ENCODE measurements around the gene PCDH19.
"Not testable (repeated sequence)": the region's sequence is repeated elsewhere in the genome, so short reads cannot be mapped to it uniquely, and the experiment has no call there.

PCDH19 gene, protein sequence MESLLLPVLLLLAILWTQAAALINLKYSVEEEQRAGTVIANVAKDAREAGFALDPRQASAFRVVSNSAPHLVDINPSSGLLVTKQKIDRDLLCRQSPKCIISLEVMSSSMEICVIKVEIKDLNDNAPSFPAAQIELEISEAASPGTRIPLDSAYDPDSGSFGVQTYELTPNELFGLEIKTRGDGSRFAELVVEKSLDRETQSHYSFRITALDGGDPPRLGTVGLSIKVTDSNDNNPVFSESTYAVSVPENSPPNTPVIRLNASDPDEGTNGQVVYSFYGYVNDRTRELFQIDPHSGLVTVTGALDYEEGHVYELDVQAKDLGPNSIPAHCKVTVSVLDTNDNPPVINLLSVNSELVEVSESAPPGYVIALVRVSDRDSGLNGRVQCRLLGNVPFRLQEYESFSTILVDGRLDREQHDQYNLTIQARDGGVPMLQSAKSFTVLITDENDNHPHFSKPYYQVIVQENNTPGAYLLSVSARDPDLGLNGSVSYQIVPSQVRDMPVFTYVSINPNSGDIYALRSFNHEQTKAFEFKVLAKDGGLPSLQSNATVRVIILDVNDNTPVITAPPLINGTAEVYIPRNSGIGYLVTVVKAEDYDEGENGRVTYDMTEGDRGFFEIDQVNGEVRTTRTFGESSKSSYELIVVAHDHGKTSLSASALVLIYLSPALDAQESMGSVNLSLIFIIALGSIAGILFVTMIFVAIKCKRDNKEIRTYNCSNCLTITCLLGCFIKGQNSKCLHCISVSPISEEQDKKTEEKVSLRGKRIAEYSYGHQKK (N-terminal part only)

DNA sequence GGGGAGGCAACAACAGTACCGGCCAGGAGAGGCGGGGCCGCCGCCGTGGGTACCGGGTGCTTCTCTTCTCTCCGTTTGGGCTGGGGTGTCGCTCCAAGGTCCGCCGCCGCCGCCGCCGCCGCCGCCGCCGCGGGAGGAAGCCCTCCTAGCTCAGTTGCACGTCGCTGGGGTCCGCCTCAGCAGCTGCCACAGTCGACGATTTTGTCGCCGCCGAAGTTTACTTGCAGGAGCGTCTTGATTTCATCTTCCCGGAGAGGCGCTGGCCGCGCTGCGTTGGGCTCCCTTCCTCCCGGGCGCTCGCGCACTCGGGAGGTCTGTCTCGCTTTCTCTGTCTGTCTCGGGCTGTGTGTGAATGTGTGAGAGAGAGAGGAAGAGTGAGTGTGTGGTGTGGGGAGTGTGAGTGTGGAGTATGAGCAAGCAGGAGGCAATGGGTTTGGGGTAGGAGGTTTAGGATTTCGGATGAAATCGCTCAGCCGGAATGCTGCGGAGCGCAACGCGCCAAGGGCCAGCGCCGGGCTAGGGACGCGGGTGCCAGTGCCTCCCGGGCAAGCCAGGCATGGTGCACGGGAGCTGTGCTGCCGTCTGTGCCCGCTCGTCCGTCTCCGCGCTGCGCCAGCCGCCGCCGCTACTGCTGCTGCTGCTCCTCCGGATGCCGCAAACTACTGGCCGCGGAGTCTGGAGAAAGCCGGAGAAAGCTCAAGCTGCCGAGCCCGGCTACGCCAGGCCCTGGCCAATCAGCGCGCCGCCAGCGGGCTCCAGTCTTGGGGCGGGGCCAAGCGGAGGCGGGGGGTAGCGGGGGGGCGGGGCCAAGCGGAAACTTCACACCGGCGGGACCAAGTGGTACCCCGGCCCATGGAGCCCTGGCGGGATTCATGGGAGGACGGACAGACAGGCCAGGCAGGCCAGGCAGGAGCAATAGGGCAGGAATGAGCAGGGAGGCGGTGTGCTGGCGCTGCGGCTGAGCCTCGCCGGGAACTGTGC is at the start of gene PCDH19:
Gene PCDH19 (minus strand): TSS at position 664 of the 981 bp plus-strand sequence. CDS start 1,676 bp downstream, outside the sequence.
- peak; percentile 13 for DNase-seq

- no peak for DNase-seq
Observed at GRCh38 chrX:100449696-100450608, 39.9 kb upstream of the PCDH19 start.

DNA sequence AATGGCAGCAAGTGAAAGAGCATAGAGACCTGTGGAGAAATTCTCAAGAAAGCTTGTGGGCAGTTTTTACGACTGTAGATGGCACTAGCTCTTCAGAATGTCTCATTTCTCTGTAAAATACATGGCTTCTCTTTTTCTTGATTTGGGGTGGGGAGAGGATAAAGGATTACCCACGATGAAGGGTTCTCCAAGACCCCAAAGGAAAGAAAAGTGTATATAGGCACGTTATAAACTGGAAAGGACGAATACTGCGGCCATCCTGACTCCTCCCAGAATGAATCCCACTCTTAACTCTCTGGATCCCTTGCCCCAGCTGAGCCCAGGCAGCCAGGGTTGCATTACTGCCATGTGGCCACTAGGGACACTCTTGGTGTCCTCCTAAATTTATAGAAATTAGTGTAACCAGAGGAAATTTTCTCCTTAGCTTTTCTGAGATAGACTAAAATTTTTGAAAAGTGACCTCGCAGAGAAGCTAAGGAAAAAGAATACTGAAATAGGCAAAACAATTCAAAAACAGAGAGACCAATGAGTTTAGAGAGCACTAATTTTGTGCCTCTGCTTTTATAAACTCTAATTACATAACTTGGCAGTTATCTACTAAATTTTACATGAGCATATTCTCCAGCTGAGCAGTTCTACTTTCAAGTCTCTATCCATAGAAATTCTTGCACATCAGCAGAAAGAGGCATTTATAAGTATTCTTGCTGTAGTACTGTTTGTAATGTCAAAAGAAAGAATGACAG is 37.8 kb upstream of the PCDH19 start:
- peak; percentile 17 for DNase-seq

DNA sequence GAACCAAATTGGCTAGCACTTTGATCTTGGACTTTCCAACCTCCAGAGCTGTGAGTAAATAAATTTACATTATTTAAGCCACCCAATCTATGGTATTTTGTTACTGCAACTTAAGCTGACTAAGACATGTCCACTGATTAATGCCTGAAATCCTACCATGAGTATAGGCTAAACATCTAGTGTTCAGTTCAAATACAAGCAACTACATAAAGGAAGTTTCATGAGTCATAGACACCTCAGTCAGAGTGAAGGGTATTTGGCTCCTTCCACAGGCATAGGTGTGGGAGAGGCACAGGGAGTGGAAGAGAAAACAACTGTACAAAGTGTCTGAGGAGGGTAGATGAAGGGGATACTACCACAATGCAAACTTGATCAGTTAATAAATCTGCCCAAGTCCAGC is 35.5 kb upstream of the PCDH19 start:
- DNase-seq: no peak

DNA sequence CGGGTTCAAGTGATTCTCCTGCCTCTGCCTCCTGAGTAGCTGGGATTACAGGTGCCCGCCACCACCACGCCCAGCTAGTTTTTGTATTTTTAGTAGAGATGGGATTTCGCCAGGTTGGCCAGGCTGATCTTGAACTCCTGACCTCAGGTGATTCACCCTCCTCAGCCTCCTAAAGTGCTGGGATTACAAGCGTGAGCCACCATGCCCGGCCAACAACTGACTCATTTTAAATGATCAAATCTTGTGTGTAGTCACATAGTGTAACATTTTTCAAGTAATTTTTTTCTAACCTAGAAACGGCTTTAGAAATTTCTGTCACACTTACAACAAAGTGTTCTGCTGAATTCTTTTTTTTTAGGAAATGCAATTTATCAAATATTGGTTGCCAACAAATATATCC is 31.2 kb upstream of the PCDH19 start:
- not testable (repeated sequence) for DNase-seq

DNA sequence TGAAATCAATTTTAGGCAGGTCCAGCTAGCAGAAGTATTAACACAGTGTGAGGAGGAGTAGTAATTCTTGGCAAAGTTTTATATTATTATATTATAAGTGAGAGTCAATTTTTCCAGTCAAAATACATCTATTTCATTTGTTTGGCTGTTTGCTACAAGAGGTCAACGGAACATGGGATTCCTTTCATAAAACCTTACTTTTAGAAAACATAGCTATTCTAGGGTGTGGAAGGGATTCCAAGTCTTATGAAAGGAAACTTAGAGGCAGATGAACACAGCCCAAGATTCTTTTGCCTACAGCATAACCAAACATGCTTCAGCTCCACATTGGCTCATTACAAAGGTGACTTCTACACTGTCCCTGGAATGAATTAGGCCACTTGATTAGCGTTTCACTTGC is 29.9 kb upstream of the PCDH19 start:
- no peak for DNase-seq

DNA sequence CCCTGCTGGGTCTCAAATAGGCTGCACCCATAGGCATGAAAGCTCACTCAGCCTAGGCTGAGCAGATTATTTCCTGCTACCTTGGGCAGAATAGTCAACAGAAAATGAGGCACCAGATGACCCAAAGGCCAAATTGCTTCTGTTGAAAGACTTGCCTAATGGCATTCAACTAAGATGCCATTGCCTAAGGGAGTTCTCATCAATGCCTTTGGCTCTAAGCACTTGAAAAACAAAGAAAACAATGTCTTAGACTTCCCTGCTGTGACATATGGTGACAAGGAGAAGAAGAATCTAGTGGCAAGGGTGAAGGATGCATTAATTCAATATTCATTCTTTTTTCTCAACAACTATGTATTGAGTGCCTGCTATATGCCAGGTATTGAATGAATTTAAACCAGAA is 25.7 kb upstream of the PCDH19 start:
- no peak for DNase-seq

GRCh38 chrX:100424012-100424411 is 13.9 kb upstream of the PCDH19 start:
- no peak for DNase-seq

DNA sequence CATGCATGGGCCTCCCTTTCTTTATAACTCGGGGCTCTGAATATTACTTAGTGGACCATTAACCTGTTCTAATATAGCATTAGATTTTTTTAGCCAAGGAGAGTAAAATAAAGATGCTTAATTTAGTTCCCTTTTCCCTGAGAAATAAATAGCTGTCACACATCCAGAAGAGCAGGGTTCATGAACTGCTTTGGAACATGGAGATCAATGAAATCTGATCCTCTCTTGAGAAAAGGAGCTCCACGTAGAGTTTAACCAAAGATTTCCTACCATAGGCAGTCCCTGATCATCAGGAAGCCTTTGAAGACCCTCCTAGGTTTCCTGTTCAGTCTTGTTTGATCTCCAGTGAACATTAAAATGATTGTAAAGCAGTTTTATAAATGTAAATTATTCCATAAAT is 8.5 kb upstream of the PCDH19 start:
- DNase-seq: no peak

DNA sequence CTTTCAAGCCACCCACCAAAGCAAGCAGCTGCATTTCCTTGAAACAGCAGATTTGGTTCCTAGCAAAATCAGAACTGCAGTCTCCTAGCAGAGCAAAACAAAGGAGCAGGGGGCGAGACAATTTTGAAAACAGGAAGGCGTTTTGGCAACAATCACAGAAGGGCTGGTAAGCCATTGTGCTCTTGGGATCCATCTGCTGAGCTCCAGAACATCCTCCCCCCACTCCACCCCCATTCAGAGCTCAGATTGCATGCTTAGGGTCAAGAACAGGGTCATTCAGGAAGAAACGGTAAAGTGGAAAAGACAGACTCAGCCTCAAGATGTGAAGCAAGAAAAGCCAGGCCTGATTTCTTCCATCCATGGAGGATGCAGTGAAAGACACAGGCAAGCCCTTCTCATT is 7.6 kb upstream of the PCDH19 start:
- no peak for DNase-seq

- DNase-seq: peak; percentile 72
Observed at GRCh38 chrX:100413229-100413628, 3.2 kb upstream of the PCDH19 start.

GRCh38 chrX:100411802-100412715 is 2.0 kb upstream of the PCDH19 start:
- DNase-seq: no peak

- no peak for DNase-seq
Observed at GRCh38 chrX:100410901-100411801, 1.1 kb upstream of the PCDH19 start.

DNA sequence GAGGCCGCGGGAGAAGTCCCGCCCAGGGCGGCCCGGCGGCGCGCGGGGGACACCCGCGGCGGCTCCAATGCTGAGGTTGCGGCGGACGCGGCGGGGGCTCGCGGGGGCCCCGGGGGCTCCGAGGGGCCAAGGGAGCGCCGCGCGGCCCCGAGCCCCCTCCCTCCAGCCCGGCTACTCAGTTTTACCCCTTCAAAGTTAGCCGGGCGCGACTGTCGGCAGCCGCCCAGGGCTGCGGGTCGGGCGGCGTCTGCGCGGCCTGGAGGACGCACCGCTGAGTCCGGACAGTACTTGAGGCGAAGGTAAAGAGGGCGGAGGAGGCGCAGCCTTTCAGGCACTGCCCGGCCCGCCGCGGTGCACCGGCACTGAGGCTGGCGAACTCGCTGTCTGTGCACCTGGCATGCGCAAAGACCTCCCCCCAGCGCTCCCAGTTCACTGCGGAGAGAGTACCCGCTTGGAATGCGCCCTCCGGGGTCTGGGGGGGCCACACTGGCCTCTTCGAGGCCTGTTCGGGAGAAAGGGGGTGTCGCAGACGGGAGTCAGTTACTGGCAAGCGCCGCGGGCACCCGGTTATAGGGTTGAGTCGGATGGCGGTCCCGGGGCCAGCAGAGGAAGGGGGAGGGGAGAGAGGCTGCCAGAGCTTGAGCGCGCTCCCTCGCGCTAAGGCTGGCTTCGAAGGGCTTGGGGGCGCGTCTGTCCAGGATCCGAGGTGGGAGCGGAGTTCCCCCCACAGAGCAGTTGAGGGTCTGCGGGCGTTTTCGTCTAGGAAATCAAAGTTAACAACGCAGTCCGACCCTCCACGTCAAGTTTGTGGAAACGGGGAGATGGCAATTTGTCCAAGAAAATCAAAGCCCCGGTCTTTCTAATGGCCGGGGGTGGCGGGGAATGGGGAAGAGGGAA is 1.1 kb downstream of the PCDH19 start:
- no peak for DNase-seq

GRCh38 chrX:100407784-100408712 is 2.0 kb downstream of the PCDH19 start:
- no peak for DNase-seq

- DNase-seq: no peak
Observed at GRCh38 chrX:100407147-100407783, 2.8 kb downstream of the PCDH19 start.
